PC-3 (cell line): ENCODE data around the gene ENO3.

Experiments used
- CTCF ChIP-seq: fragments of 300-600 bp; sonication (generic); conservative IDR thresholded peaks from 2 replicates; pipeline ENCODE4 v1.5.1; 2017; ENCODE audit warnings: antibody characterized with exemption, low read depth, mild to moderate bottlenecking, low read length
- EZH2phosphoT487 ChIP-seq: fragments of 300-600 bp; sonication (generic); IDR thresholded peaks from 2 replicates; pipeline ENCODE4 v1.6.1; 2018; ENCODE audit warnings: mild to moderate bottlenecking, antibody characterized with exemption, low read length, borderline replicate concordance

- TF ChIP-seq CTCF (no peak), EZH2phosphoT487 (no peak)
These were observed 14.5 kb downstream of the ENO3 start for GRCh38 chr17:4965311-4965986.
